NCI-H446 treated with DMSO at 0.1 percent for 48 hours (cell line): ENCODE results near the gene GPI.

Experiments used
- DNase-seq: peaks from one replicate; lab custom pipeline; 2025; lab: John Stamatoyannopoulos, UW

GPI gene

GRCh38 chr19:34341935-34342680 lies 22.9 kb upstream of the GPI start:
- DNase-seq: no peak

GRCh38 chr19:34343751-34344150 lies 21.2 kb upstream of the GPI start:
- DNase-seq: no peak

- DNase-seq: peak; percentile 67
Measured at GRCh38 chr19:34345947-34346351, 19.0 kb upstream of the GPI start.

- DNase-seq: no peak
Measured at GRCh38 chr19:34347561-34348165, 17.3 kb upstream of the GPI start.

GRCh38 chr19:34348899-34349487 lies 16.0 kb upstream of the GPI start:
- no peak for DNase-seq

- DNase-seq: no peak
Measured at GRCh38 chr19:34350161-34350561, 14.8 kb upstream of the GPI start.

- DNase-seq: no peak
Measured at GRCh38 chr19:34351382-34351826, 13.6 kb upstream of the GPI start.

- no peak for DNase-seq
Measured at GRCh38 chr19:34353546-34353945, 11.4 kb upstream of the GPI start.

GRCh38 chr19:34355201-34355600 lies 9.8 kb upstream of the GPI start:
- DNase-seq: no peak

GRCh38 chr19:34356875-34357274 lies 8.1 kb upstream of the GPI start:
- DNase-seq: no peak

GRCh38 chr19:34357431-34357830 lies 7.6 kb upstream of the GPI start:
- no peak for DNase-seq

GRCh38 chr19:34359140-34359953 lies 5.6 kb upstream of the GPI start:
- peak; percentile 86 for DNase-seq

- no peak for DNase-seq
Measured at GRCh38 chr19:34359954-34360315, 5.1 kb upstream of the GPI start.

GRCh38 chr19:34360354-34360909 lies 4.6 kb upstream of the GPI start:
- DNase-seq: no peak

GRCh38 chr19:34362679-34363069 lies 2.3 kb upstream of the GPI start:
- DNase-seq: no peak

- no peak for DNase-seq
Measured at GRCh38 chr19:34363094-34363493, 1.9 kb upstream of the GPI start.

- DNase-seq: no peak
Measured at GRCh38 chr19:34363930-34364329, 1.1 kb upstream of the GPI start.

GRCh38 chr19:34364462-34364829 lies 550 bp upstream of the GPI start:
- no peak for DNase-seq

GRCh38 chr19:34365463-34366401 lies 736 bp downstream of the GPI start:
- DNase-seq: no peak

GRCh38 chr19:34366738-34367623 lies 2.0 kb downstream of the GPI start:
- DNase-seq: no peak
